Embryonic facial prominence (tissue), 1 donor: Measurements from ENCODE around the gene CDC42EP4.

ENCODE experiments used
- DNase-seq: peaks from one replicate; pipeline ENCODE4 v3.0.0-alpha.2; 2016; ENCODE audit errors: extremely low spot score

CDC42EP4 gene

GRCh38 chr17:73297934-73298861, 13.6 kb downstream of the CDC42EP4 start:
- DNase-seq: no peak

- DNase-seq: no peak
Measured at GRCh38 chr17:73293480-73293911, 18.3 kb downstream of the CDC42EP4 start.

- no peak for DNase-seq
Measured at GRCh38 chr17:73293031-73293430, 18.8 kb downstream of the CDC42EP4 start.

- DNase-seq: no peak
Measured at GRCh38 chr17:73292031-73292531, 19.7 kb downstream of the CDC42EP4 start.

- no peak for DNase-seq
Measured at GRCh38 chr17:73291260-73291801, 20.5 kb downstream of the CDC42EP4 start.

DNA sequence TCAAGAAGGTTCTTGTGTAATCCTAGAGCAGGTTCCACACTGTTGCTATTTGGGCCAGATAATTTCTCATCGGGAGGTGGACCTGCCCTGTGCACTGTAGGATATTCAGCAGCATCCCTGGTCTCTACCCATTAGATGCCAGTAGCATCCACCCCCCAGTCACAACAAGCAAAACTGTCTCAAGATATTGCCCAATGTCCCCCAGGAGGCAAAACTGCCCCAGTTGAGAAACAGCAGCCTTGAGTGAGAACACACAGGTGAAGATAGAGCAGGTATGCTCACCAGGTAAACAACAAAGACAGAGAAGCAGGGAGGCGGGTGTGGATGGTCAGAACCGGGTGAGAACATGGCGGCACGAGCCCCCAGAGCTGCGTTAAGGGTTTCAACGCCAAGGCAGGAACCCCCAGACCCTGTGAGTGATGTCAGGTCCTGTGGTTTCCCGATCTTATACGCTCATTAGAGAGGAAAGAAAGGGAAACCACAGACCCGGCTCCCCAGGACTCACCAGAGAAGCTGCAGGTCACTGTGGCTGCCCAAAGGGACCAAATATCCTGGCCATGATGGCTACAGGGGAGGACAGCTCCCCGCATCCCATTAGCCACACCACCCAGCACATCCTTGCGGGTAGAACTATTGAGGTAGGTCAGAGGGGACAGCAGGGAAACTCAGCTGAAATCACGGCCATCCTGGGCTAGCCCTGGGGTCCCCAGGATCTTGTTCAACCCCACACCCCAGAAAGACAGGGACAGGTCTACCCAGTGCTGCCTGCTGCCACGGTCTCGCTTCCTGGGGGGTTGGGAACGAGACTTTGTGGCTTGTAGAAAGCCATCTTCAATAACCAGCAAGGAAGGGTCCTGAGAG, 21.2 kb downstream of the CDC42EP4 start:
- DNase-seq: no peak

GRCh38 chr17:73289549-73290254, 22.1 kb downstream of the CDC42EP4 start:
- no peak for DNase-seq

DNA sequence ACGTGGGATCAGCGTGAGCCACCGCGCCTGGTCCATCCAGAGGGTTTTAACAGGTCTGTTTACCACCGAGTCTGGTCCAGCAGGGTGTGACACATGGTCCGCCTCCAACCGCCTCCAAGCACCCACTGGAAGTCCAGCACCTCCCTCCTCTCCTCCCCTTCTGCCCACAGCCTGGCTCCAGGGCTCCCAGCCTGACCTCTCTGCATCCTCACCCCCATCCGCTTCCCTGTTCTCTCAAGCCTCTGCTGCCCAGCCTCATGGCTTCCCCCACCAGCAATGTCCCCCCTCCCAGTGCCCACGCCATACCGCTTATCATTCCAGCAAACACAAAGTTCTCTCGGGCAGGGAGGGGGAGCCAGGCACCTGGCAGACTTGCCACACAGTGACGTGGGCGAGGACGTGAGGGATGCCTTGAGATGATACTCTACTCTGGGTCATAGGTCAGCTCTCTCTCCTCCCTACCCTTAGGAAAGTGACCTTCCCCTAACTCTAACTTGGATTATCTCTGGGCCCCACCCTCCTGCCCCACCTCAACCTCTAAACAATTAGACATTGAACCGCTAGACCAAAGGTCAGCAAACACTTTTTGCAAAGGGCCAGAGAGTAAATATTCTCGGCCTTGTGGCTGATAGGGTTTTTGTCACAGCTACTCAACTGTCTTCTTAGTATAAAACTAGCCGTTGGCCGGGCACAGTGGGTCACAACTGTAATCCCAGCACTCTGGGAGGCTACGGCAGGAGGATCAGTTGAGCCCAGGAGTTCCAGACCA, 23.1 kb downstream of the CDC42EP4 start:
- no peak for DNase-seq

DNA sequence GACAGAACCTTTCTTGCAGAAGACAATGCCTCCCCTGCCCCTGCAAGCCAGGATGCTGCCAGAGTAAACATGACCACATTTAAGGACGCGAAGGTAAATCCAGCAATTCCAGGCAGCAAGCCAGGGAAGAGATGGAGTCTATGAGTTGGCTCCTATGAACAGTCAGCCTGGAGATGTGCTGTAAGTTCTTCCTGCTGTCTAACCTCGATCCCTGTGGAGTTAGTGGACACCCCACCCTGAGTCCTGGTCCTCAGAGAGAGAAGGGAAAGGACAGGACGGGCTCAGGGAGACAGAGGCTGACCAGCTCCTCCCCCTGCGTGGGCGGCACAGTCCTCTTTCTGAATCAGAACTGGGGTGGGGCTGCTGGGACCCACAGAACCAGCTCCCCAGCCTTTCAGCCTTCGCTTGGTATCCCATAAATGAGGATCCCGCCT, 24.9 kb downstream of the CDC42EP4 start:
- DNase-seq: no peak

GRCh38 chr17:73285916-73286862, 25.6 kb downstream of the CDC42EP4 start:
- DNase-seq: no peak

- DNase-seq: no peak
Measured at GRCh38 chr17:73285603-73285908, 26.2 kb downstream of the CDC42EP4 start.

- no peak for DNase-seq
Measured at GRCh38 chr17:73284906-73285602, 26.7 kb downstream of the CDC42EP4 start.

DNA sequence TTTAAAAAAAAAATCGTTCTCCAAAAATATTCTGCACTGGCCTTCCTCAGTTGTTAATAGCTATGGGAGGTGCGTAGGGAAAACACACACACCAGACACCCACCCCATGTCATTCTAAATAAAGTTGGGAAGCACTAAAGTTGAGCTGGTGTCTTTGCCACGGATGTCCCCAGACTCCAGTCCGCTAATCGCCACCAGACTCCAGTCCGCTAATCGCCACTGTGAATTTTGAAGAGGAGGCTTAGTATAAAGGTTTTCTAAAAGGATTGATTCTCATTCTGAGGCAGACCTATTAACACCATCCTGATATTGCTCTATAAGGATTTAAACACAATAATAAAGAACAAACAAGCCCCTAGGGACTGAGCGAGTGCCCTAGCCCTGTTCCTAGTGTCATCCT, 27.4 kb downstream of the CDC42EP4 start:
- no peak for DNase-seq

DNA sequence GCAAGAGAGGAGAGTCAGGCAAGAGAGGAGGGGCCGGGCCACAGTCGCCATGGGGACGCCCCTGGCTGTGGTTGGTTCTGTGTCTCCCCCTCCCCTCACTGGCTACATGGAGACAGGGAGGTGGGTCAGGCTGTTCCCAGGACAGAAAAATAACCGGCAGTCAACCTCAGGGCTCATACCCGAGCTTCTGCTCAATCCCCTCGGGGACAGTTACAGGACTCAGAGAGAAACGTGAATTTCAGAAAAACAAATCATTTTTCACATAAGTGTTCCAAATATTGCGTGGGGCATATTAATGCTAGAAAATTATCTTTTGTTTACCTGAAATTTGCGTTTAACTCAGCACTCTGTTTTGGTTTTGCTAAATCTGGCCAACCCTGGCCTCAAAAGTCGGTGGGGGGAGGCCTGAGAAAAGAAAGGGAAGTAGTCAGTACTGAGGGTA, 27.9 kb downstream of the CDC42EP4 start:
- DNase-seq: no peak

- no peak for DNase-seq
Measured at GRCh38 chr17:73283250-73283649, 28.6 kb downstream of the CDC42EP4 start.

- no peak for DNase-seq
Measured at GRCh38 chr17:73282629-73283028, 29.2 kb downstream of the CDC42EP4 start.

GRCh38 chr17:73281928-73282327, 29.9 kb downstream of the CDC42EP4 start:
- no peak for DNase-seq

- no peak for DNase-seq
Measured at GRCh38 chr17:73280191-73280590, 31.6 kb downstream of the CDC42EP4 start.

GRCh38 chr17:73279704-73280103, 32.1 kb downstream of the CDC42EP4 start:
- DNase-seq: no peak
